ENCODE results near the gene LITAFD.

The LITAFD gene

GRCh38 chr16:8852534-8852933 is 29.6 kb upstream of the LITAFD start:
- Mint-ChIP-seq H3K4me1 (peaks cover 30% of the 10 kb centered on the region), H3K9me3 (no peaks in the 10 kb centered on the region), H3K36me3 (peaks cover 55% of the 10 kb centered on the region), H3K27ac (no peak overlapping the region), H3K4me3 (no peak overlapping the region), H3K27me3 (no peaks in the 10 kb centered on the region)
- ATAC-seq: no peak

GRCh38 chr16:8853150-8853549 is 29.0 kb upstream of the LITAFD start:
- no peaks in the 10 kb centered on the region for H3K9me3 Mint-ChIP-seq
- peaks cover 61% of the 10 kb centered on the region for H3K36me3 Mint-ChIP-seq
- no peak overlapping the region for H3K4me3 Mint-ChIP-seq
- ATAC-seq: no peak
- no peaks in the 10 kb centered on the region for H3K27me3 Mint-ChIP-seq
- H3K27ac Mint-ChIP-seq: no peak overlapping the region
- peaks cover 36% of the 10 kb centered on the region for H3K4me1 Mint-ChIP-seq

- peaks cover 66% of the 10 kb centered on the region for H3K36me3 Mint-ChIP-seq
- H3K9me3 Mint-ChIP-seq: no peaks in the 10 kb centered on the region
- peaks cover 39% of the 10 kb centered on the region for H3K4me1 Mint-ChIP-seq
- no peak for ATAC-seq
- H3K4me3 Mint-ChIP-seq: no peak overlapping the region
- H3K27ac Mint-ChIP-seq: no peak overlapping the region
- no peaks in the 10 kb centered on the region for H3K27me3 Mint-ChIP-seq
Measured at GRCh38 chr16:8853611-8854010, 28.5 kb upstream of the LITAFD start.

- Mint-ChIP-seq H3K9me3 (no peaks in the 10 kb centered on the region), H3K27me3 (no peaks in the 10 kb centered on the region), H3K27ac (peak overlapping the region; percentile 58), H3K4me3 (no peak overlapping the region), H3K36me3 (peaks cover 67% of the 10 kb centered on the region), H3K4me1 (peaks cover 38% of the 10 kb centered on the region)
- no peak for ATAC-seq
Measured at GRCh38 chr16:8854298-8854948, 27.7 kb upstream of the LITAFD start.

GRCh38 chr16:8855051-8855786 is 26.9 kb upstream of the LITAFD start:
- Mint-ChIP-seq H3K9me3 (no peaks in the 10 kb centered on the region), H3K36me3 (peaks cover 65% of the 10 kb centered on the region), H3K27ac (peak overlapping the region; percentile 58), H3K4me1 (peaks cover 37% of the 10 kb centered on the region), H3K4me3 (no peak overlapping the region), H3K27me3 (no peaks in the 10 kb centered on the region)
- ATAC-seq: no peak

- peaks cover 34% of the 10 kb centered on the region for H3K4me1 Mint-ChIP-seq
- H3K9me3 Mint-ChIP-seq: no peaks in the 10 kb centered on the region
- peak overlapping the region; percentile 54 for H3K27ac Mint-ChIP-seq
- no peak overlapping the region for H3K4me3 Mint-ChIP-seq
- H3K27me3 Mint-ChIP-seq: no peaks in the 10 kb centered on the region
- peaks cover 57% of the 10 kb centered on the region for H3K36me3 Mint-ChIP-seq
- ATAC-seq: no peak
Measured at GRCh38 chr16:8855972-8856371, 26.2 kb upstream of the LITAFD start.

- H3K4me1 Mint-ChIP-seq: peaks cover 53% of the 10 kb centered on the region
- H3K27ac Mint-ChIP-seq: peak overlapping the region; percentile 57
- no peaks in the 10 kb centered on the region for H3K27me3 Mint-ChIP-seq
- H3K36me3 Mint-ChIP-seq: peaks cover 56% of the 10 kb centered on the region
- no peaks in the 10 kb centered on the region for H3K9me3 Mint-ChIP-seq
- no peak overlapping the region for H3K4me3 Mint-ChIP-seq
- ATAC-seq: no peak
Measured at GRCh38 chr16:8858994-8859912, 22.9 kb upstream of the LITAFD start.

GRCh38 chr16:8859913-8860881 is 22.0 kb upstream of the LITAFD start:
- Mint-ChIP-seq H3K9me3 (no peaks in the 10 kb centered on the region), H3K27ac (peak overlapping the region; percentile 57), H3K4me3 (no peak overlapping the region), H3K4me1 (peaks cover 62% of the 10 kb centered on the region), H3K36me3 (peaks cover 51% of the 10 kb centered on the region), H3K27me3 (no peaks in the 10 kb centered on the region)
- ATAC-seq: no peak

- no peak overlapping the region for H3K4me3 Mint-ChIP-seq
- H3K4me1 Mint-ChIP-seq: peaks cover 72% of the 10 kb centered on the region
- H3K27ac Mint-ChIP-seq: no peak overlapping the region
Measured at GRCh38 chr16:8861563-8862308, 20.4 kb upstream of the LITAFD start.

GRCh38 chr16:8862309-8863130 is 19.6 kb upstream of the LITAFD start:
- H3K4me1 Mint-ChIP-seq: peaks cover 76% of the 10 kb centered on the region
- peaks cover 33% of the 10 kb centered on the region for H3K36me3 Mint-ChIP-seq
- H3K9me3 Mint-ChIP-seq: no peaks in the 10 kb centered on the region
- H3K4me3 Mint-ChIP-seq: peak overlapping the region; percentile 35
- no peak for ATAC-seq
- H3K27me3 Mint-ChIP-seq: no peaks in the 10 kb centered on the region
- no peak overlapping the region for H3K27ac Mint-ChIP-seq

More at GRCh38 chr16:8861563-8862308, 20.4 kb upstream of the LITAFD start:
- Mint-ChIP-seq H3K27me3 (no peaks in the 10 kb centered on the region), H3K9me3 (no peaks in the 10 kb centered on the region), H3K36me3 (peaks cover 35% of the 10 kb centered on the region)
- no peak for ATAC-seq

- no peak overlapping the region for H3K4me3 Mint-ChIP-seq
- H3K27ac Mint-ChIP-seq: no peak overlapping the region
- peaks cover 73% of the 10 kb centered on the region for H3K4me1 Mint-ChIP-seq
Measured at GRCh38 chr16:8863594-8864424, 18.3 kb upstream of the LITAFD start.

GRCh38 chr16:8864480-8865110 is 17.6 kb upstream of the LITAFD start:
- no peak for ATAC-seq
- no peak overlapping the region for H3K27ac Mint-ChIP-seq
- no peaks in the 10 kb centered on the region for H3K27me3 Mint-ChIP-seq
- no peak overlapping the region for H3K4me3 Mint-ChIP-seq
- H3K4me1 Mint-ChIP-seq: peaks cover 78% of the 10 kb centered on the region
- peaks cover 16% of the 10 kb centered on the region for H3K36me3 Mint-ChIP-seq
- no peaks in the 10 kb centered on the region for H3K9me3 Mint-ChIP-seq

More at GRCh38 chr16:8863594-8864424, 18.3 kb upstream of the LITAFD start:
- Mint-ChIP-seq H3K36me3 (peaks cover 20% of the 10 kb centered on the region), H3K27me3 (no peaks in the 10 kb centered on the region), H3K9me3 (no peaks in the 10 kb centered on the region)
- no peak for ATAC-seq
